GM18861 (cell line): ENCODE data around the gene HHATL.

ENCODE experiments used
- ATAC-seq: cut with Tn5 transposase; IDR thresholded peaks from one replicate; pipeline ENCODE4 v1.9.1; 2021; ENCODE audit not compliant: unreplicated experiment

HHATL gene

DNA sequence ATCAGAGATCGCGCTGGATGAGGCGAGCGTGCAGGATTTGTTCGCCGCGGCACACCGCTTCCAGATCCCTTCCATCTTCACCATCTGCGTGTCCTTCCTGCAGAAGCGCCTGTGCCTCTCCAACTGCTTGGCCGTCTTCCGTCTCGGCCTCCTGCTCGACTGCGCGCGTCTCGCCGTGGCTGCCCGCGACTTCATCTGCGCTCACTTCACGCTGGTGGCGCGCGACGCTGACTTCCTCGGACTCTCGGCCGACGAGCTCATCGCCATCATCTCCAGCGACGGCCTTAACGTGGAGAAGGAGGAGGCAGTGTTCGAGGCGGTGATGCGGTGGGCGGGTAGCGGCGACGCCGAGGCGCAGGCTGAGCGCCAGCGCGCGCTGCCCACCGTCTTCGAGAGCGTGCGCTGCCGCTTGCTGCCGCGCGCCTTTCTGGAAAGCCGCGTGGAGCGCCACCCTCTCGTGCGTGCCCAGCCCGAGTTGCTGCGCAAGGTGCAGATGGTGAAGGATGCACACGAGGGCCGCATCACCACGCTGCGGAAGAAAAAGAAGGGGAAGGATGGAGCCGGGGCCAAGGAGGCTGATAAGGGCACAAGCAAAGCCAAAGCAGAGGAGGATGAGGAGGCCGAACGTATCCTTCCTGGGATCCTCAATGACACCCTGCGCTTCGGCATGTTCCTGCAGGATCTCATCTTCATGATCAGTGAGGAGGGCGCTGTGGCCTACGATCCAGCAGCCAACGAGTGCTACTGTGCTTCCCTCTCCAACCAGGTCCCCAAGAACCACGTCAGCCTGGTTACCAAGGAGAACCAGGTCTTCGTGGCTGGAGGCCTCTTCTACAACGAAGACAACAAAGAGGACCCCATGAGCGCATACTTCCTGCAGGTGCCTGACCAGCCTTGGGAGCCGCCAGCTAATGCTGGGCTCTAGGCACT lies 16.4 kb downstream of the HHATL start:
- no peak for ATAC-seq

DNA sequence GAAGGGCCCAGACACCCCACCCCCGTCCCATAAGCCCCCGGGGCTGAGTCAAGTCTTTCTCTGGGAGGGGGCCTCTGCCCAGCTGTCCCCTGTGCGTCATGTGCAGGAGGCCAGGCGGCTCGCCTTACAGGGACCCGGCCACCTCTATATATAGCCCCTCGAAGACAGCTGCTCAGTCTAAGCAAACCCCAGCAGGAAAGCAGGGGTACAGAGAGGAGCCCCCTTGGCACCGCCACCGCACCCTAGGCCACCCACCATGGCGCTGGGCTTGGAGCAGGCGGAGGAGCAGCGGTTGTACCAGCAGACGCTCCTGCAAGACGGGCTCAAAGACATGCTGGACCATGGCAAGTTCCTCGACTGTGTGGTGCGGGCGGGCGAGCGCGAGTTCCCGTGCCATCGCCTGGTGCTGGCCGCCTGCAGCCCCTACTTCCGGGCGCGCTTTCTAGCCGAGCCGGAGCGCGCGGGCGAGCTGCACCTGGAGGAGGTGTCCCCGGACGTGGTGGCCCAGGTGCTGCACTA lies 17.2 kb downstream of the HHATL start, which contains the start of gene KLHL40:
KLHL40 (plus strand) TSS at position 175 of the 519 bp plus-strand sequence; CDS start at position 257, 82 bp downstream.
- ATAC-seq = no peak

DNA sequence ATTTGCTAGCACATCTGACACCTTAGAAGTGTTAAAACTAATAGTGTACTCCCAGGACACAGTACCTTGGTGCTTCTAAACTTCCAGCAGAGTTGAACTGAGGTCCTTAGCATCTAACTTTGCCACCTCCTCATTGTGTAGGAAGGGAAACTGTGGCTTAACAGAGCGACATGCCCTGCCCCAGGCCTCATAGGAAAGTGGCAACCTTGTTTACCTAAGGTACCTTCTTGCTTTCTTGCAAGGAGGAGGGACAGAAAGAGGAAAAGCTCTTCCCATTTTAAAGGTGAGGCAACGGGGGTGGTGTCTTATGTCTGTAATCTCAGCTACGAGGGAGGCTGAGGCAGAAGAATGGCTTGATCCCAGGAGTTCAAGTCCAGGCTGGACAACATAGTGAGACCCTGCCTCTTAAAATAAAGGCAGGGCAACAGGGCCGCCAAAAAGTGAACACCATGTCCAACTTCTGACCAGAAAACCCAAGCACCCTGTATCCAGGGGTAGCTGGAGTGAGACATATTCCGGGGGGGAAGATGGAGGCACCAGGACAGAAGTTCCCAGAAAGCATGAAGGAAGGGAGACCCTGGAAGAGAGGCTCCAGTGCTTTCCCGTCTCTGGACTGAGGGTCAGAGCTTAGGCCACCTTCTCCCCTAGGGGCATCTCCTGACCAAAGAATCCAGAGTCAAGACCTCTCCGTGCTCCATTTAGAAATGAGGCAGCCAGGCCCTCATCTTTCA lies 17.8 kb downstream of the HHATL start:
- ATAC-seq = no peak

DNA sequence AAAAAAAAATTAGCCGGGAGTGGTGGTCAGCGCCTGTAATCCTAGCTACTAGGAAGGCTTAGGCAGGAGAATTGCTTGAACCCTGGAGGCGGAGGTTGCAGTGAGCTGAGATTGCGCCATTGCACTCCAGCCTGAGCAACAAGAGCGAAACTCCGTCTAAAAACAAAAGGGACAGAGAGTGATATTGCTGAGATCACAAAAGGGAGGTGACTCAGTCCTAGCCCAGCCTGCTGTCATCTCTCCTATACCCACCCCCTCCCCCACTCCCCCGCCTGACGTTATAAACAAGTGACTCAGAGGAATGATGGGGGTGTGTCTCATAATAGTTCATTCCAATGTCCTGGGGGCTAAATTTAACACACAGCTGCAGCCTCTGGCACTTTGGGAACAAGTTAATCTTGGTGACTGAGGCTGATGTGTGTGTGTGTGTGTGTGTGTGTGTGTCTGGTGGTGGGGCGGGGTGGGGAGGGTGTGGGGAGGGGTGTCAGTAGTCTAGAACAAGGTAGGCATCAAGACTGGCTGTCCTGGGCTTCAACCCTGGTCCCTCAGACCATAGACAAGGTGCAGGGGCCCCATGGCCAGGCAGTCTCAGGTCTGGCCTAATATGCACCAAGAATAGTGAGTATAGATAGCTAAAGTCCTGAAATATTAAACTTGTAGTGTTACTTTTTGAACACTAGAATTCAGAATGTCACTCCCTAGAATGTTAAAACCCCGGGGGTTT lies 18.6 kb downstream of the HHATL start:
- ATAC-seq = no peak

DNA sequence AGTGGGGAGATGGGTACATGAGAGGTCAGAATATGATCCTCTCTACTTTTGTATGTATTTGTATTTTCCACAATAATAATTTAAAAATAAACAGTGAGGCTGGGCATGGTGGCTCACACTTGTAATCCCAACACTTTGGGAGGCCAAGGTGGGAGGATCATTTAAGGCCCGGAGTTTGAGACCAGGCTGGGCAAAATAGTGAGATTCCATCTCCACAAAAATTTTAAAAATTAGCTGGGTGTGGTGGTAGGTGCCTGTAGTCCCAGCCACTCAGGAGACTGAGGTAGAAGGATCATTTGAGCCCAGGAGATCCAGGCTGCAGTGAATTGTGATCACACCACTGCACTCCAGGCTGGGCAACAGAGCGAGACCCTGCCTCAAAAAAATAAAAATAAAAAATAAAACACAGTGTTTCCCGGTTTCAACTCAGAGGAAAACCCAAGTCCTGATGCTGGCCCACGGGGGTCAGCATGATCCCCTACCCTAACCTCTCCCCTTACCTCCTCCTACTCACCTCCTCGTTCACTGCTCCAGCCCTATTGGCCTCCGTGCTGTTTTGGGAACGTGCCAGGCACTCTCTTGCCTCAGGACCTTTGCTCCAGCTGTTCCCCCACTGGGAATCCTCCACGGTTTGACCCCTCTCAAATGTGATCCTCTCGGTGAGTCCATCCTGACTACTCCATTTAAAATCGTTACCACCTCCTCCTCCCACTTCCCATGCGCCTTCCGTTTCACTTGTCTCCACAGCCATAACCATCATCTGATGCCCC lies 20.1 kb downstream of the HHATL start:
- no peak for ATAC-seq

DNA sequence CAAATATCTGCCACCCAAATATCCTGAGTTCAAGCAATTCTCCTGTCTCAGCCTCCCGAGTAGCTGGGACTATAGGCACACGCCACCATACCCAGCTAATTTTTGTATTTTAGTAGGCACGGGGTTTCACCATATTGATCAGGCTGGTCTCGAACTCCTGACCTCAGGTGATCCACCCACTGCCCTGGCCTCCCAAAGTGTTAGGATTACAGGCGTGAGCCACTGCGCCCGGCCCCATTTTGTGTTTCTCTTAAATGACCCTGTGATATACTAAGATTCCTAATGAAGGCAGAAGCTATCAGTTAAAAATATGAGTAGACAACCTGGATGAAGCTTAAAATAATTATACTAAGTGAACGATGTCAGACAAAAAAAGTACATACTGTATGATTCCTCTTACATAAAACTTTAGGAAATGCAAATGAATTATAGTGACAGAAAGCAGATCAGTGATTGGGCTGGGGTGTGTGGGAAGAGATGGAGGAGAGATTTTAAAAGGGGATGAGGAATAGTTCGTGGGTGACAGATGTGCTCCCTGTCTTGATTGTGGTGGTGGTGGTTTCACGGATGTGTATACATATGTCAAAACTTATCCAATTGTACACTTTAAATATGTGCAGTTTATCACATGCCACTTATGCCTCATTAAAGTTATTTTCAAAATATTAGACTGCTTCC lies 21.1 kb downstream of the HHATL start:
- ATAC-seq = no peak

DNA sequence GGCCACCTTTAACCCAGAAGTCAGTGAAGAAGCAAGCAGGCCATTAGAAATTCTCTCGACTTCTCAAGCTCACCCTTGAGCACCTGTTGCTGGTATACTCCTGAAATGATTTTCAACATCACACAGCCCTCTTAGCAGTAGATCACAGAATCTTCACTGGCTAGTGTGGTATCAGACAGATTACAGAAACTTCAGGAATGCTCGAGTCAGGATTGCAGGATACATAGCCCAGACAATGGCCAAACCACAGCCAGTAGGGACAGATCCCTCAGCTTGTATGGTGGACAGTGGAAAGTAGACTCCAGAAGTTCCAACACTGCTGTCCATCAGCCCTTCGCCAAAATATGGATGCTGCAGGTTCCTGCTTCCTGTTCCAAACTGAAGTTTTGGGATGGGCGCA lies 21.8 kb downstream of the HHATL start:
- ATAC-seq = no peak

DNA sequence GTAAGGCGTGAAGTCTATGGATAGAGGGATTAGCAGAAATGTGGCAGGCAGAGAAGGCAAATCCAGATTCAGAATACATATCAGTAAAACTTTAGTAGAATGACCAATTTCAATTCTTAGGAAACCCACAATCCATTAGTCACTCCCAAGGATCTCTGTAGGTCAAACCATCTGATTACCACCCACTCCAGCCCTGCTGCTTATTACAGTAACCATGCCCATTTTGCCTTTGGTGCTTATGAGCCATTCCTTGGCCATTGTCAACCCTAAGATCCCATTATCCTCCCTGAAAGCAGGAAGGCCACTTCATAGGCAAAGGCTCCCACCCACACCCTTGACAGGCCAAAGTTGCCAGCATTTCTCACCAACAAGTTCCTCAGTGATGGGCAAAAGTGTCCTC lies 22.3 kb downstream of the HHATL start:
- no peak for ATAC-seq

DNA sequence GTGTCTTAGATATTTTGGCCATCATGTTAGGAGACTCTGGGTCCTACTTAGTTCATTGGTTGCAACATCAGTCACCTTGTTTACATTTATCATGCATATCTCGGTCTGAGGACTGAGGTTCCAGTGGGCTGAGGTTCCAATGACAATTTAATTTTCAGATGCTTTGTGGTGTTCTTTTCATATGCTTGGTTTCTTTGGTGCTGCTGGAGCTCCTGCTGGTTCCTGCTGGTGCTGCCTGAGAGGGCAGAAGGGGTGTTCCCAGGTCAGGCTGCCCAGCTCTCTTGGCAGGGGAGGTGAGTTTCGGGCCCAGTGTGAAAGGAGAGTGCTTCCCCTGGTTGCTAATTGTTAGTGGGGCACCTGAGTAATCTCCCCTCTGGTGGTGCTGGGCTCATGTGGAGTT lies 24.2 kb downstream of the HHATL start:
- no peak for ATAC-seq

DNA sequence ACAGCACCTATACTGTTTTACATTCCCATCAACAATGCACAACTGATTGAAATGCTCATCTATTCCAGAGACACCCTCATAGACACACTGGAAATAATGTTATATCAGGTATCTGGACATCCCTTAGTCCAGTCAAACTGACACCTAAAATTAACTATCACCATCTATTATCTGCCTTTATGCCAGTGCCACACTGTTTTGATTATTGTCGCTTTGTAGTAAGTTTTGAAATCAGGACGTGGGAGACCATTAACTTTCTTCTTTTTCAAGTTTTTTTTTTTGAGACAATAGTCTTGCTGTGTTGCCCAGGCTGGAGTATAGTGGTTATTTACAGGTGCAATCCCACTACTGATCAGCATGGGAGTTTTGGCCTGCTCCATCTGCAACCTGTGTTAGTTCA lies 26.7 kb downstream of the HHATL start:
- ATAC-seq = no peak

DNA sequence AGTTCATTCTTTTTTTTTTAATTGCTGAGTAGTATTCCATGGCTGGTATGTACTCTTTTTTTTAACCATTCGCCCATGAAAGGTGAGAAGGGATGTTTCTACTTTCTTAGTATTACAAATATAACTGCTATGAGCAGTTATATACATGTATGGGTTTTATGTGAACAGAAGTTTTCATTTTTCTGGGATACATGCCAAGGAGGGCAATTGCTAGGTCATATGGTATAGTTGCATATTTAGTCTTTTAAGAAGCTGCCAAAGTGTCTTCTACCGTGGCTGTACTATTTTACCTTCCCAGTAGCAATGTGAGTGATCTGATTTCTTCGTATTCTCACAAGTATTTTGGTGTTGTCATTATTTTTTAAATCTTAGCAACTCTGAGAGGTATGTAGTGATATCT lies 28.5 kb downstream of the HHATL start:
- no peak for ATAC-seq

DNA sequence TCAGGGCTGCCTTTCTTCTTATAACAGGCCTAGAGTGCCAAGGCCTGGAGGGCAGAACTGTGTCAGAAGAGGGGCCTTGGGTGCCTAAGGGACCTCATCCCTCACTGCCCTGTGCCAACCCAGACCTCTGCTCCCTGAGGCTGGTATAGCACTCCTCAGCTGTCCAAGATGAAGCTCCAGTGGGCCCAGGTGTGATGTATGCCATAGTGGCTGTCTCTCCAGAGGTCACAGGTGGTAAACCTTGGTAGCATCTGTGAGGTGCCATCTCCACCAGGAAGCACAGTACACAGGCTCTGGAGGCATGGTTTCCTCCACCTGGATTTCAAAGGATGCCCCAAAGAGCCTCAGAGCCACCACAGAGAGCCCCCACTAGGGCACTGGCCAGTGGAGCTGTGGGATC lies 29.5 kb downstream of the HHATL start:
- ATAC-seq = no peak

DNA sequence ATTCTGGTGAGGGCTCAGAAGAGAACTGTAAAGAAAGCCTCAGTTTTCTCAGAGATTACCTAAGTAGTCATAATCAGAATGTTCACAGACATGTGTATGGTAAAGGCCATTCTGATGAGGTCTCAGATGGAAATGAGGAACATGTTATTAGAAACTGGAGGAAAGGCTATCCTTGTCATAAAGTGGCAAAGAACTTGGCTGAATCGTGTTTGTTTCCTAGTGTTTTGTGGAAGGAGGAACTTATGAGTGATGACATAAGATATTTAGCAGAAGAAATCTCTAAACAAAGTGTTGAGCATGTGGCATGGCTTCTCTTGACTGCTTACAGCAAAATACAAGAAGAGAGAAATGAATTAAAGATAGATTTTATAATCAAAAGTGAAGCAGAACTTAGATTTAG lies 30.1 kb downstream of the HHATL start:
- ATAC-seq = no peak

DNA sequence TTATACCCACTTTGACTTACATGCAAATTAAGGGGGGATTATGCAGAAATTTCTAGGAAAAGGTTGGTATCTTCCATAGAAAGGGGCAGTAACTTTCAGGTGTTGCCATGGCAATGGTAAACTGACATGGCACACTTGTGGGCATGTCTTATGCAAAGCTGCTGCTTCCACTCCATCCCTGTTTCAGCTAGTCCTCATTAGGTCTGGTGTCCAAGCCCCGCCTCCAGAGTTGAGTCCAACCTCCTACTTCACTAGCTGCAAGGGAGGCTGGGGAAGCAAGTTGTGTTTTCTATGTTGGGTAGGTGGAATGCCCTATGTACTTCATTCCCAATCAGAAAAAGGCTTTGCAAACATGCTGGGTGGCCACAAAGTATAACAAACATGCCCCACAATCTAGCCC lies 31.9 kb downstream of the HHATL start:
- no peak for ATAC-seq

DNA sequence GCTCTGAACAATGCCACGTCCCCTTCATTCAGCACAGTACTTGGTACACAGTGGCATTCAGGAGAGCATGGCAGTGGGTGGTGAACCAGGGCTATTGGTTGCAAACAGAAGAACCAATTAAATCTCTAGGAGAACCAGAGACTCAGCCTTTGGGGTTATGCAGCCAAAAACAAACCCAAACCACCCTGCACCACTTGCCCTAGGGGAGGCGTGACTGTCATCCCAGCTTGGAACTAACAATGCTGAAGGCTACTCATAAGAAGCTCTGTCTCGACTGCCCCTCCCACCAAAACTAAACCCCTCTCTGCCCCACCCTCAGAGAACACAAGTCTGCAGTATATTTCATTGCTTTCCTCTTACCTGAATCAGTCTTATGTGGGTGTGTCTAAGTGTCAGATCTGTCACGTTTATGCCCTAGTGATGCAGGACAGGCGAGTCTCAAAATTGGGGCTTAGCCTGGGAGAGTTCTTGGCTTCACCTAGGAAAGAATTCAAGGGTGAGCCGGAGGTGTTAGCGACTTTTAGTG lies 32.5 kb downstream of the HHATL start:
- no peak for ATAC-seq

DNA sequence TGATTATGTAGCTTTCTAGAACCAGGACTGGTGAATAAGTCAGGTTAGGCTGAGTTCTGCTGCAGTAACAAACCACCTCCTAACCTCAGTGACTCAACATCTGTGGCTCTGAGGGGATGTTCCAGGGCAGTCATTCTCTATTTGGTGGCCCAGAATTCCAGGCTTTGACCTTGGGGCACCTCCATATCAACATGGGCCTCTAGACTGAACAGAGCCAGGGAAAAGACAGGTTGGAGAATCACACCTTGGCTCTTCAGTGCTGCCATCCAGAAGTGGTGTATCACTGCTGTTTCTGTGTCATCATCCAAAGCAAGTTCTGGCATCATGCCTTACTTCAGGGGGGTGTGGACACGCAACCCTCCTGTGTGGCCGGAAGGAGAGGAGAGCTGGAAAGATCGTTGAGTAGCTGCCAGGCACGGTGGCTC lies 33.8 kb downstream of the HHATL start:
- no peak for ATAC-seq

DNA sequence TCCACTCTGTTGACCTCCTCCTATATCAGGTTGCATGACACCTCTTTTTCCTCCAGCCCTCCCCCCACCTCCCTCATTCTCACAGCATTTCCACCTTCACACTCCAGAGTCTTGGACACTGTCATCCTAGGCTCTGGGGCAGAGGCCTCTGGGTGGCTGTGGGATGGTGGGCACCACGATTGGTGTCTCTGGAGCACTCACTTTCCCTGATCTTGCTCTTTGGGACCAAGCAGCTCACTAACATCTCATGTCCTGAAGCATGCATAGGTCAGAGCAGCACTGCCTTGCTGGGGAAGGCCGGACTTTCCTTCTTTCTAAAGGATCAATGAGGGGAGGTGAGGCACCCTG lies 34.2 kb downstream of the HHATL start:
- ATAC-seq = no peak

DNA sequence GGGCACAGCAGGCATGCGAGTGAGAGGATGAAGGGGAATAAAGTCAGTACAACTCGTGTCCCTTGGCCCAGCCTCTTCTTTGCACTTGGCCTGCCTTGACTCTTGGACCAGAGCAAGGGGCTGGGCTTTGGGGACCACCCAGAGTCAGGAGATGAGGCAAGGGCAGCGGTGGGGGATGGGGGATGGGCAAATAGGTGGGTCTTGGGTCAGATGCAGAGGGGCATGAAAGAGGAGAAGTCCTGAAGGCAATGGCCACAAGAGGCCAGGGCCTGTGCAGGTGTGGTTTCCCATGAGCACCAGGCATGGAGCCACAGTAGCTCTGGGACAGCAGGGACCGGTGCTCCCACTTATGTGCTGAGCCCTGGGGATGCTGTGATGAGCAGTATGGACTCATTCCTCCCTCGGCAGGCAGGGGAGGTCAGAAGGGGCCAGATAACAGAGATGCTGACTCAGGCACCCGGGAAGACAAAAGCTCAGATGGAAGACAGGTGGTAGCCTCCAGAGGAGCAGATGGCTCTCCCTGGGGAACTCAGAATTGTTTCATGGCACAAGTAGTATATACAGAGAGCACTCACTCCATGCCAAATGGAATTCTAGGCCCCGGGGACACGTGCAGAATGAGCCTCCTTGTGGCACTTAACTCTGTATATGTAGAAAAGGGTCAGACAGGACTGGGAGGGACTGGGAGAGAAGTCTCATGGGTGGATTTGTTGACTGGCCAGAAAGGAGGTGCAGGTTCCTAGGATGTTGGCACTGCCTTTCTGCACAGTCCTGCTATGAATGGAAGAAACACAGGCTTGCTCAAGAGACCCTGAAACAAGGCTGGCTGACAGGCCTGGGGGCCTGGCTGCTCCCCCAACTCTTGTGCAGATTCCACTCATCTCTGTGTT lies 34.8 kb downstream of the HHATL start:
- ATAC-seq = no peak

DNA sequence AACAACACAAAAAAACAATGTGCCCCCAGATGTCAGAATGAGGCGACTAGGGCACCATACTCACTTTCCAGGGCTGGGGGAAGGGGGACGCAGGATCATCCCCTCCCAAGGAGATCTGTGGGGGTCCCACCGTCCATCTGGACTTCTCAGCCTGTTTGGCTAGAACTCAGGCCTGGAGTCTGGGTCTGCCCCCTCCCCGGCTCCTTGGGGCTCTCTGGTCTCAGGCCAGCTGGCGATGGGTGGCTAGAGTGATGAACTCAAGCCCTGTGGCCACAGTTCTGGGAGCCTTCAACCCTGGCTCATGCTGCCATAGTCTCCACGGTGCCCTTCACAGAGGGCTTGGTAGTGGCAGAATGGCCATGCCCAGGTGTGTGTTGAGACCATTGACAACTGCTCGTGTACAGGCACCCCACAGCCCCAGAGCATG lies 35.5 kb downstream of the HHATL start:
- ATAC-seq = no peak
